ENCODE measurements around the gene SIGLEC9. TPM values are rescaled to one million over a fixed set of nuclear protein-coding genes. Genes with fewer than 3 reads are reported as not detected.

Gene SIGLEC9
- total RNA-seq, 1 experiment from 2014 or later, result not detected

DNA sequence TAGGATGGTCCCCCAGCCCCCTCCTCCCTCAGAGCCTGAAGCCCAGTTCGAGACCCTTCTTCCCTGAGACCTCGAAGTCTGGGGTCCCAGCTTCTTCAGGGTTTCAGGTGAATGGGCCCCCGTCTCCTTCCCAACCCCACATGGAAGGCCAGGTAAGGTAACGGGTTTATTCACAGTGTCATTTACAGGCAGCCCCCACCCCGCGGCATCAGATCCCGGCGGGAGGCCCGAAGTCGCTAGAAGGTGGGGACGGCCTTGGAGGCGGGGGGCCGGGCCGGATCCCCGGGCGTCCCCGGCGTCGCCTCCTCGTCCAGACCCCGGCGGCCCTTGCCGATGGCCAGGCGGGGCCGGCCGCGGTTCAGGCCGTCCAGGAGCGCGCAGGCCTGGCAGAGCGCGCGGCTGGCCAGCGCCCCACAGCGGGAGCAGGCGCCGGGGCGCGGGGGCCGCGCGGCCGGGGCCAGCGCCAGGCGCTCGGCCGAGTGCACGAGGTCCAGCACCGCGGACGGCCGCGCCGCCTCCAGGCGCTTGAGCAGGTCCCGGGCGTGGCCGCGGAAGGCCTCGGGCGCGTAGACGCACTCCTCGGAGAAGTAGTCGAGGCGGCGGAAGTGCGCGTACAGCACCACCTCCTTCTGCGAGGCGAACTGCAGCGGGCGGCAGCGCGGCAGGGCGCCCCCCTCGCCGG, 26.2 kb upstream of the SIGLEC9 start:
- TF ChIP-seq, protein P1, sequence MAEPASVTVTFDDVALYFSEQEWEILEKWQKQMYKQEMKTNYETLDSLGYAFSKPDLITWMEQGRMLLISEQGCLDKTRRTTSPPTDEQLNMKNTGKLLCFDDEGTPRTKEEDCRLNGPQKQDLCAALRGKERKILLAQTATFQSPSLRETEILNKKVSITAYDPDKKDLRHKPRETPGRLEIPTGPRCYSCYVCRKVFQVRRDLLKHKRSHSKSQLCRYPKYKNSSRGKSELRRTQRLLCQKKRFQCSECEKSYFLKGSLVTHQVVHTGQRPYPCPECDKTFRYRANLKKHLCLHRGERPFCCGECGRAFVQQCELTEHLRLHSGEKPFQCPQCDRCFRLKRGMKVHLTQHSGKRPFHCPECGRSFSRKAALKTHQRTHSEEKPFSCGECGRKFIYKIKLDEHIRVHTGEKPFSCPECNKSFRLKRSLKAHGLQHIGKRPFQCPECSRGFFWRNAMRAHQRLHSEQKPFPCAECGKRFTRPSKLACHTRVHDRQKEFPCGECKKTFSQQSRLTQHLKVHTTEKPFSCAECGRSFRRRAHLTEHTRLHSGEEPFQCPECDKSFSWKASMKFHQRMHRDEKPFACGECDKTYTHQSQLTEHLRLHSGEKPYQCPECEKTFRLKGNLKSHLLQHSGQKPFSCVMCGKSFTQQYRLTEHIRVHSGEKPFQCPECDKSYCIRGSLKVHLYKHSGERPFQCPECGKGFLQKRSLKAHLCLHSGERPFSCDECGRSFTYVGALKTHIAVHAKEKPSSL (CRISPR knock-in tag; conservative IDR thresholded peaks at IDR 0.05), result no peak
- TF ChIP-seq ATF2 (CRISPR knock-in tag; IDR thresholded peaks at IDR 0.05; ENCODE audit: borderline replicate concordance, low read depth), result no peak
- no peak for TF ChIP-seq PRRX2 (CRISPR knock-in tag; IDR thresholded peaks at IDR 0.05)
- TF ChIP-seq, protein P2, sequence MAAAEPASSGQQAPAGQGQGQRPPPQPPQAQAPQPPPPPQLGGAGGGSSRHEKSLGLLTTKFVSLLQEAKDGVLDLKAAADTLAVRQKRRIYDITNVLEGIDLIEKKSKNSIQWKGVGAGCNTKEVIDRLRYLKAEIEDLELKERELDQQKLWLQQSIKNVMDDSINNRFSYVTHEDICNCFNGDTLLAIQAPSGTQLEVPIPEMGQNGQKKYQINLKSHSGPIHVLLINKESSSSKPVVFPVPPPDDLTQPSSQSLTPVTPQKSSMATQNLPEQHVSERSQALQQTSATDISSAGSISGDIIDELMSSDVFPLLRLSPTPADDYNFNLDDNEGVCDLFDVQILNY (CRISPR knock-in tag; IDR thresholded peaks at IDR 0.05), result no peak
- TF ChIP-seq, protein P3, sequence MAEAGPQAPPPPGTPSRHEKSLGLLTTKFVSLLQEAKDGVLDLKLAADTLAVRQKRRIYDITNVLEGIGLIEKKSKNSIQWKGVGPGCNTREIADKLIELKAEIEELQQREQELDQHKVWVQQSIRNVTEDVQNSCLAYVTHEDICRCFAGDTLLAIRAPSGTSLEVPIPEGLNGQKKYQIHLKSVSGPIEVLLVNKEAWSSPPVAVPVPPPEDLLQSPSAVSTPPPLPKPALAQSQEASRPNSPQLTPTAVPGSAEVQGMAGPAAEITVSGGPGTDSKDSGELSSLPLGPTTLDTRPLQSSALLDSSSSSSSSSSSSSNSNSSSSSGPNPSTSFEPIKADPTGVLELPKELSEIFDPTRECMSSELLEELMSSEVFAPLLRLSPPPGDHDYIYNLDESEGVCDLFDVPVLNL (CRISPR knock-in tag; IDR thresholded peaks at IDR 0.05; ENCODE audit: borderline replicate concordance, low read depth), result no peak
- TF ChIP-seq AFF4 (CRISPR knock-in tag; IDR thresholded peaks at IDR 0.05; ENCODE audit: borderline replicate concordance), result no peak
- TF ChIP-seq TEAD4 (CRISPR knock-in tag; IDR thresholded peaks at IDR 0.05), result no peak
- TF ChIP-seq, protein P4, sequence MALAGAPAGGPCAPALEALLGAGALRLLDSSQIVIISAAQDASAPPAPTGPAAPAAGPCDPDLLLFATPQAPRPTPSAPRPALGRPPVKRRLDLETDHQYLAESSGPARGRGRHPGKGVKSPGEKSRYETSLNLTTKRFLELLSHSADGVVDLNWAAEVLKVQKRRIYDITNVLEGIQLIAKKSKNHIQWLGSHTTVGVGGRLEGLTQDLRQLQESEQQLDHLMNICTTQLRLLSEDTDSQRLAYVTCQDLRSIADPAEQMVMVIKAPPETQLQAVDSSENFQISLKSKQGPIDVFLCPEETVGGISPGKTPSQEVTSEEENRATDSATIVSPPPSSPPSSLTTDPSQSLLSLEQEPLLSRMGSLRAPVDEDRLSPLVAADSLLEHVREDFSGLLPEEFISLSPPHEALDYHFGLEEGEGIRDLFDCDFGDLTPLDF (CRISPR knock-in tag; IDR thresholded peaks at IDR 0.05), result no peak
- TF ChIP-seq EMX1 (CRISPR knock-in tag; IDR thresholded peaks at IDR 0.05), result no peak
- TF ChIP-seq NR2C2 (CRISPR knock-in tag; IDR thresholded peaks at IDR 0.05), result no peak
- no peak for TF ChIP-seq ZNF671 (CRISPR knock-in tag; IDR thresholded peaks at IDR 0.05)
- Mint-ChIP-seq H3K4me1 (peaks cover 12% of the 10 kb centered on the region), H3K4me3 (no peak overlapping the region), H3K36me3 (peaks cover 7% of the 10 kb centered on the region; the same call in 1 of the 2 replicates), H3K9me3 (no peaks in the 10 kb centered on the region), H3K27ac (no peak overlapping the region), H3K27me3 (ENCODE audit: low read depth) (no peaks in the 10 kb centered on the region)
- no peak for DNase-seq (ENCODE audit: low spot score)
- no peak; the same call in 1 of the 2 replicates for ATAC-seq
- ChIA-PET POLR2A (no interaction called here), CTCF (no interaction called here)

GRCh38 chr19:51099047-51099382, 25.7 kb upstream of the SIGLEC9 start:
- POLR2A ChIA-PET, result no interaction called here
- H3K27ac Mint-ChIP-seq, result no peak overlapping the region
- ATAC-seq, result no peak
- H3K4me1 Mint-ChIP-seq, result peaks cover 7% of the 10 kb centered on the region
- H3K9me3 Mint-ChIP-seq, result no peaks in the 10 kb centered on the region
- H3K27me3 Mint-ChIP-seq (ENCODE audit: low read depth), result no peaks in the 10 kb centered on the region
- H3K36me3 Mint-ChIP-seq, result peaks cover 7% of the 10 kb centered on the region; the same call in 1 of the 2 replicates
- CTCF ChIA-PET, result interaction anchor here (1.0 kb wide), 1 partner anchor 78 kb away, joined by 3 read pairs; no protein-coding TSS in a partner anchor
- no peak overlapping the region for H3K4me3 Mint-ChIP-seq
- DNase-seq (ENCODE audit: low spot score), result no peak
- TF ChIP-seq RELA (CRISPR knock-in tag; IDR thresholded peaks at IDR 0.05; ENCODE audit: borderline replicate concordance) (no peak), ZNF317 (CRISPR knock-in tag; IDR thresholded peaks at IDR 0.05; ENCODE audit: borderline replicate concordance, low read depth) (no peak), SMAD4 (CRISPR knock-in tag; IDR thresholded peaks at IDR 0.05) (no peak), AR (CRISPR knock-in tag; IDR thresholded peaks at IDR 0.05) (no peak), ZNF138 (CRISPR knock-in tag; conservative IDR thresholded peaks at IDR 0.05) (no peak), NFE2L1 (CRISPR knock-in tag; IDR thresholded peaks at IDR 0.05) (no peak), CDX4 (CRISPR knock-in tag; IDR thresholded peaks at IDR 0.05; ENCODE audit: borderline replicate concordance) (no peak)
- TF ChIP-seq, protein P4 (CRISPR knock-in tag; IDR thresholded peaks at IDR 0.05), result no peak
